GM12878 (cell line): Measurements from ENCODE around the gene IFNA13. TPM values are rescaled to one million over a fixed set of nuclear protein-coding genes. Genes with fewer than 3 reads are reported as not detected.

Experiments
- BMI1 ChIP-seq: fragments of 450-650 bp; IDR thresholded peaks from 2 replicates; pipeline ENCODE4 v1.6.1; 2016; ENCODE audit warnings: mild to moderate bottlenecking, moderate library complexity, borderline replicate concordance
- E4F1 ChIP-seq: fragments of 450-650 bp; IDR thresholded peaks from 2 replicates; pipeline ENCODE4 v1.6.1; 2018; ENCODE audit warnings: borderline replicate concordance, mild to moderate bottlenecking; ENCODE audit not compliant: partially characterized antibody
- FOS ChIP-seq: IDR thresholded peaks from 3 replicates; pipeline ENCODE4 v1.6.1; 2011; ENCODE audit warnings: borderline replicate concordance; ENCODE audit not compliant: insufficient read length; ENCODE audit errors: extremely low read depth
- GATAD2B ChIP-seq: fragments of 450-650 bp; conservative IDR thresholded peaks from 2 replicates; pipeline ENCODE4 v1.6.1; 2017; ENCODE audit warnings: low read depth, mild to moderate bottlenecking, moderate library complexity
- MEF2B ChIP-seq: fragments of 450-650 bp; IDR thresholded peaks from 2 replicates; pipeline ENCODE4 v1.6.1; 2018; ENCODE audit warnings: mild to moderate bottlenecking, moderate library complexity; ENCODE audit not compliant: partially characterized antibody, poor library complexity, severe bottlenecking
- PAX8 ChIP-seq: fragments of 450-650 bp; IDR thresholded peaks from 2 replicates; pipeline ENCODE4 v1.6.1; 2017; ENCODE audit warnings: mild to moderate bottlenecking, moderate library complexity
- PKNOX1 ChIP-seq: fragments of 450-650 bp; IDR thresholded peaks from 2 replicates; pipeline ENCODE4 v1.6.1; 2016; ENCODE audit warnings: mild to moderate bottlenecking
- PML ChIP-seq: IDR thresholded peaks from 2 replicates; pipeline ENCODE4 v1.6.1; 2012; ENCODE audit warnings: low read length, inconsistent platforms
- POU2F2 ChIP-seq: IDR thresholded peaks from 3 replicates; pipeline ENCODE4 v1.6.1; 2011; ENCODE audit warnings: low read depth, mild to moderate bottlenecking, low read length, borderline replicate concordance
- PRDM15 ChIP-seq: fragments of 450-650 bp; formaldehyde crosslinking; IDR thresholded peaks from 2 replicates; pipeline ENCODE4 v1.4.0; 2020; ENCODE audit warnings: mild to moderate bottlenecking, moderate library complexity
- RELA ChIP-seq: fragments of 450-650 bp; IDR thresholded peaks from 2 replicates; pipeline ENCODE4 v1.8.0; 2014; ENCODE audit warnings: borderline replicate concordance; ENCODE audit not compliant: partially characterized antibody
- SMARCA5 ChIP-seq: fragments of 450-650 bp; IDR thresholded peaks from 2 replicates; pipeline ENCODE4 v1.6.1; 2017; ENCODE audit warnings: mild to moderate bottlenecking
- SREBF2 ChIP-seq: IDR thresholded peaks from 2 replicates; pipeline ENCODE4 v1.6.1; 2012; ENCODE audit warnings: mild to moderate bottlenecking, low read length
- ZBTB40 ChIP-seq: fragments of 450-650 bp; IDR thresholded peaks from 2 replicates; pipeline ENCODE4 v1.6.1; 2016; ENCODE audit warnings: mild to moderate bottlenecking, moderate library complexity, borderline replicate concordance
- polyA plus RNA-seq, 11 experiments: library from polyadenylated mRNA; depleted of rRNA in 4 of 11; unstranded in 6 of 11; stranded (reverse) in 5 of 11; fragments of >200 nt; fragmentation: Nextera tagmentation in 4 of 11; fragmentation: Illumina TruSeq in 1 of 11; extraction: Ambion mirVana in 4 of 11; extraction: Trizol in 1 of 11; gene quantifications; 1 replicate in 1 of 11; 2 replicates in 10 of 11; pipeline versions ENCODE4 v1.2.1 to v1.2.3, GENCODE V29; 2011 to 2016; ENCODE audit warnings: inconsistent platforms in 2 of 11, missing spikeins in 2 of 11, low read depth in 1 of 11
- total RNA-seq, 4 experiments: library from RNA; depleted of rRNA in 3 of 4; stranded (reverse); fragments of >200 nt in 3 of 4; fragmentation: Illumina TruSeq in 1 of 4; extraction: Trizol in 1 of 4; gene quantifications; 2 replicates each; pipeline versions ENCODE4 v1.2.1 to v1.2.3, GENCODE V29; 2013 to 2021

IFNA13 gene
- total and polyA plus RNA-seq, 10 of the 15 experiments (the other 5 are each of a cell fraction or from before 2014, with no cell fraction given), result not detected

- peak; percentile 43; the same call in 1 of the 2 replicates for TF ChIP-seq ZBTB40
- no peak for TF ChIP-seq FOS
- TF ChIP-seq SMARCA5, result 0 out of 2 replicates have a peak, but pooled peaks have one; percentile 23
- TF ChIP-seq PML, result 0 out of 2 replicates have a peak, but pooled peaks have one; percentile 58
- TF ChIP-seq BMI1, result no peak
- TF ChIP-seq MEF2B, result peak; percentile 61
- TF ChIP-seq SREBF2, result no peak
- 0 out of 2 replicates have a peak, but pooled peaks have one; percentile 51 for TF ChIP-seq PAX8
- no peak for TF ChIP-seq E4F1
- TF ChIP-seq PKNOX1, result peak; percentile 60
- TF ChIP-seq RELA, result no peak
- TF ChIP-seq GATAD2B, result no peak
- no peak for TF ChIP-seq PRDM15
- no peak for TF ChIP-seq POU2F2
Measured at GRCh38 chr9:21357479-21358460, 10.1 kb downstream of the IFNA13 start (continued).
